HG02588 (cell line): ENCODE results near the gene CAPG.
"Not testable (repeated sequence)": the region's sequence is repeated elsewhere in the genome, so short reads cannot be mapped to it uniquely, and the experiment has no call there.

Experiments used
- ATAC-seq: cut with Tn5 transposase; IDR thresholded peaks from one replicate; pipeline ENCODE4 v1.9.1; 2021; ENCODE audit warnings: mild to moderate bottlenecking, moderate library complexity; ENCODE audit not compliant: unreplicated experiment

CAPG gene, protein sequence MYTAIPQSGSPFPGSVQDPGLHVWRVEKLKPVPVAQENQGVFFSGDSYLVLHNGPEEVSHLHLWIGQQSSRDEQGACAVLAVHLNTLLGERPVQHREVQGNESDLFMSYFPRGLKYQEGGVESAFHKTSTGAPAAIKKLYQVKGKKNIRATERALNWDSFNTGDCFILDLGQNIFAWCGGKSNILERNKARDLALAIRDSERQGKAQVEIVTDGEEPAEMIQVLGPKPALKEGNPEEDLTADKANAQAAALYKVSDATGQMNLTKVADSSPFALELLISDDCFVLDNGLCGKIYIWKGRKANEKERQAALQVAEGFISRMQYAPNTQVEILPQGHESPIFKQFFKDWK

DNA sequence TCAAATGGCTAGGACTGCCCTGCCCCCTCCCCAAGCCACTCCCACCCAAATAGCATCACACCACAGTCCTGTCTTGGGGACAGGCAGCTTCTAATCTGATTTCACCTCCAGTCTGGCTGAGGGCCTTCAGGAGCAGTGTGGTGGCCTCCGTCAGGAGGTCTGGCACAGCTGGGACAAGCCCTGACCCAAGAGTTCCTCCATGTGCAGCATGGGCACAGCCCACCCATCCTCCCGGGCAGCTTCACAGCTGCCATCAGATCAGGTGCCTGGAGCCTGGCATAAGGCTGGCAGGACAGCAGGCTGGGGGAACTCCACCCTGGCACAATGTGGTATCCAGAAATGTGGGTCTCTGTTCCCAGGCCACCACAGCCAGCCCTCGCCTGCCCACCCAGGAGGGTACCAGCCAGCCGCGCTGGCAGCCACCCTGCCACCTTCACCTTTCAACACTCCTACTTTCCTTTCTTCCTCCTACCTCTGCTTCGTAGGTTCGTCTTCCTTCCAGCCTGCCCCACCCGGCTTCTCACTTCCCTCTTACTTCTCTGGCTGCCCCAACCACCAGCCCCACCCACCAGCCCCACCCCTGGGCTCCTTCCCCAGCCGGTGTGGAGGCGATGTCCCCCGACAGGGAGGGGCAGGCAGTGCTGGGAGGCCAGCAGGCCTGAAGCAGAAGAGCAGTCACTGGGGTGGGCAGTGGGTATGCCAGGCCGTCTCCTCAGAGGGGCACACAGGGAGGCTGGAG is at the start of gene CAPG:
Gene CAPG (minus strand): TSS at position 522 of the 739 bp plus-strand sequence. CDS start 8,221 bp downstream, outside the sequence.
- ATAC-seq = peak; percentile 61

DNA sequence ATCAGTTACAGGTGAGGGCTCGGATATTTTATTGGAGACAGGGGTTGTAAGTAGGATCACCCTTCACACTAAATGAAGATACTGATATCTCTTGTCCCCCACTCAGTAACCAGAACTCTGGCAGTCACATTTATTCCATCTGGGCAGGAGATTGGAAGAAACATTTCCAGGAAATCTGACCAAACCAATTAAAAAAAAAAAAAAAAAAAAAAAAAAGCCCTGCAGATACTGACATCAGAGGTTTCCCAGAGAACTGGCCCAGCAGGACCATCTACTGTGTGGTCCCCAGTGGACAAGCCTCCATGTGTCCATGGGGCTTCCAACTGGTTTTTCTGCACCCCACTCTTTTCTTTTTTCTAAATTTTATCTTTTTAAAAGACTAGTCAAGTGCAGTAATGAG is 49.6 kb upstream of the CAPG start:
- no peak for ATAC-seq

DNA sequence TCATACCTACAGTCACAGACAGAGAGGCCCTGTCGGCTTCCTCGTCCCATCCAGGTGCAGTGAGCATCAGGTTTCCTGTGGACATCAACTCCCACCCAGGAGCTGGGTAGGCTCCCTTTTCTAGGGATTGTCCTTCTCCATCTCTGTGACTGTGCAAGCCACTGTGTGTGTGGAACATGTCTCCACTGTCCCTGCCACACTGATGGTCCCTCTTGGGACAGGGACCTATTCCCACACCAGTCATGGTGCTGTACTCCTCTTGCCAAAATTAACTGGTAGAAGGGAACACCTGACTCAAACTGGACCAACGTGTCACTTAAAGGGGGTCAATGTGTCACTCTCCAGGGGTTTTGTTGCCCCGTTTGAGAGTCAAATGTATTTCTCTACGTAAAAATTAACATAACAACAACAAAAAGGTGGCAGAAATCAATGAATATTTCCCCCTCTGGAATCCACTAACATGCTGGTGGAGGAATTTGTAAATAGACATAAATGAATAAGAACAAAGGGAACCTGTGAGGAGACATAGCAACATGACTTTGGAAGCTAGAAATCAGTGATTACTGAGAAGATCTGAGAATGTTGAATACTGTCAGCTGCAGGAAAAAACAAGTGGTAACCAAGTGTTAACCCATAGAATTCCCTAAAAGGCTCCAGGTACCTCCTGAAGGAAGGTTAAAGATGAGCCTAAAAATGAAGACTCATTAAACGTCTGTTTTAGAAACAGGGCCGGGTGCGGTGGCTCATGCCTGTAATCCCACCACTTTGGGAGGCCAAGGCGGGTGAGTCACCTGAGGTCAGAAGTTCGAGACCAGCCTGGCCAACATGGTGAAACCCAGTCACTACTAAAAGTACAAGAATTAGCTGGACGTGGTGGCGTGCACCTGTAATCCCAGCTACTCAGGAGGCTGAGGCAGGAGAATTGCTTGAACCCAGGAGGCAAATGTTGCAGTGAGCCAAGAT is 48.7 kb upstream of the CAPG start:
- no peak for ATAC-seq

DNA sequence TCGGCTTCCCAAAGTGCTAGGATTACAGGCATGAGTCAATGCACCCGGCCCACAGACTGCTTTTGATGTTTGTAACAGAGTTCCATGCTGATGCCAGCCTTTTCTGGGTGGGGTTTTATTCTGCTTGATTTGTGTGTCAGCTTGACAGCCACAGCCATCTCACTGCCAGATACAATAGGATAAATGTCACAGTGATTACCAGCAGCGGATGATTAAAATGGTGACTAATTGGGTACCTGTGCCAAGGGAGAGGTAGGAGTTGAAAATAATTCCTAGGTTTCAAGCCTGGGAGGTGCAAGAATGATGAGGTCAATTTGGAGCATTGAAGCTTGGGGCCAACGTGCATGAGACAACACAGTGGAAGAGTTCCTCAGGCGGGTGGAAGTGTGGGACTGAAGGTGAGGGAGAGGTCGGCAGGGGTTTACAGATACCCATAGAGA is 47.7 kb upstream of the CAPG start:
- no peak for ATAC-seq

DNA sequence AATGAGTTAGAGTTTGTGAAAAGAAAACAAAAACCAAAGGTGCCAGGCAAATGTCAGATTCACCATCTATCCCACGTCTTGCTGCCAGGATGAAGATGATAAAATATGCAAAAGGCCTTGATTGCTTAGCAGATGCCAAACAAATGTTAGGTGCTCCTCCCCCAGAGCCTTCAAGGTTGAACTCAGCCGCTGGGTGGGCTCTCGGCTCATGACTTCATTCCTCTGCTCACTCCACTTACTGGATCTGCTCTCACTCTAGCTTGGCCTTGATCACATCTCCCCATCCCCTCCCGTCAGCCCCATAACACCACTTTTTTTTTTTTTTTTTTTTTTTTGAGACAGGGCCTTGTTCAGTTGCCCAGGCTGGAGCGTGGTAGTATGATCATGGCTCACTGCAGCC is 46.9 kb upstream of the CAPG start:
- ATAC-seq = no peak

DNA sequence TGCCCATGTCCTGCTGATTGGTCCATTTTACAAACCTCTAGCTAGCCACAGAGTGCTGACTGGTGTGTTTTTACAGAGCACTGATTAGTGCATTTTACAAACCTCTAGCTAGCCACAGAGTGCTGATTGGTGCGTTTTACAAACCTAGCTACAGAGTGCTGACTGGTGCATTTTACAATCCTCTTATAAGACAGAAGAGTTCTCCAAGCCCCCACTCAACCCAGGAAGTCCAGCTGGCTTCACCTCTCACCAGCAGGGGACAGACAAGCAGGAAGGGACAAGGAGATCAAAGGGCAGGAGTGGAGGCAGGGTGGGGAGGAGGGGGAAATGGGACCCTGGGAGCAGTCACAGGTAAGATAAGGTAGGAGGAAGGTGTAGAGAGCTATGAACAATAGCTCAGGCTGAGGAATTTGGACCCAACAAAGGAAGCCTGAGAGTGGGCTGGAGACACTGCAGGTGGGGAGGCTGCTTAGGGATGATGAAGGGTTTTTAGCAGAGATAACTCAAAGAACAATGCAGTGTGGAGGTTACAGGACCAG is 45.5 kb upstream of the CAPG start:
- no peak for ATAC-seq

DNA sequence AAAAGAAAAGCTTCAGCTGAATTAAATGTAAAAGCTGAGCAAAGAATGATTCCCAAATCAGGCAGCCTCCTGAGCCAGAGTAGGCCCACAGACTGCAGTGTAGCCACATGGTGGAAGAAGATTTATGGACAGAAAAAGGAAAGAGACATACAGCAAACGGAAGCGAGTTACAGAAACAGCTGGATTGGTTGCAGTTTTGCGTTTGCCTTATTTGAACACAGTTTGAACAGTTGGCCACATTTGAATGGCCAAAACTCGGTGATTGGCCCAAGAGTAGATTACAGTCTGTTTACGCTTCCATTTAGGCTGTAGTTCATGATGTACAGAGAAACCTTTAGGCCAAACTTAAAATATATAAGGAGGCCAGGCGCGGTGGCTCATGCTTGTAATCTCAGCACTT is 43.4 kb upstream of the CAPG start:
- ATAC-seq = no peak

DNA sequence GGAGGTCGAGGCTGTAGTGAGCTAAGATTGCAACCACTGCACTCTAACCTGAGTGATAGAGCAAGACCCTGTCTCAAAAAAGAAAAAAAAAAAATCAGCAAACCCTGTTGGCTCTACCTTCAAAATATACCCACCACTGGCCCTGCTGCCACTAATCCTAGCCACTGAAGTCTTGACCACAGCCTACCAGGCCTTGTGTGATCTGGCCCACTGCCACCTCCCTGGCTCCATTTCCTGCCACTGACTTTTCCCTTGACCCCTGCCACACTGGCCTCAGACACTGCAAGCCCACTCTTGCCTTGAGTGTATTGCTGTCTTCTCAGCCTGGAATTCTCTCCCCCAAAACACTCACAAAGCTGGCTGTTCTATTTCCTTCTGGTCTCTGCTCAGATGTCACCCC is 42.1 kb upstream of the CAPG start:
- no peak for ATAC-seq

DNA sequence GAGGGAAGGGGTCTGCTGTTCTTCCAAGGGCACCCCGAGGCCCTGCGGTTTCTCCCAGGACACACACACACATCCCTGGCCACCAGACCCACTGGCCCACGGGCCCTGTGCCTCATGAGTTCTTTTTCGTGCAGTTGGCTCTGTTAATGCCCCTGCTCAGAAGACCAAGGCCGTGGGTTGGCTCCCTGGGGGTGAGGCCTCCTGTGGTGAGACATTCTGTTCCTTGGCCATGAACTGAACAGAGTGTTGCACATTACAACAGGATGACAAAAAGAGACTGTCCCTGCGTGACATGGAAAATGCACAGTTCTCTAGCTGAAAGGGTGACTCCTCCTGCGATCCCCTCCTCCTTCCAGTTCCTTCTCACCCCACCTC is 39.0 kb upstream of the CAPG start:
- no peak for ATAC-seq

DNA sequence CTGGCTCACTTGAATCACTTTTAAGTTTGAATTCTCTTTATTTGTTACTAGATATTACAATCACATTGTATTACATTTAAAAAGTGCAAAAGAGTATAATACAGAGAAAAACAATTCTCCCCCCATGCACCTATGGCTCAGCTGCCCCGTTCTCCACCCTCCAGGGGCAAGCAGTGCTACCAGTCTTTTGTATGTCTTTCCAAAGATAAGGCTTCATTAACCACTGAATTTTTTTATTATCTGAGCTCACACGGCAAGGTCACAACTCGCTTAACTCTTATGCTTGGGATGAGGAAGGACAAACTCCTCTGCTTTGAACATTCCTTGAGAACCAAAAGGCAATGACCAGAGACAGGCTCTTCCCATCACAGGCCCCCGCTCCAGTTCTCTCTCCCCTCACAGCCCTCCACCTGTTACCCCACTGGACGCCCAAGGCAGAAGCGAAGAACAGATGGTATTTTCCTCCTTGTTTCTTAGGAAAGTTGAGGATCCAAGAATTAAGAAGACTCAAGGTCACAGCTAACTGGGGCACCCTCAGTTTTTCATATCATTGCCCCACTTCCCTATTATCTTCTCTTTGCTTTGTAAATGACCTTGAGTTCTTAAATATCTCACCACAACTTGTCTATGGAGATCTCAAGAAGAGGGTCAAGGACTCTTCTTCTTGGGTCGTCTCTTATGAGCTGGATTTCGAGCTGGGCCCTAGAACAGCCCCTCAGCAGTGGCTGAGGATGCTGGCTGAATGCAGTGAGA is 38.5 kb upstream of the CAPG start:
- ATAC-seq = no peak

DNA sequence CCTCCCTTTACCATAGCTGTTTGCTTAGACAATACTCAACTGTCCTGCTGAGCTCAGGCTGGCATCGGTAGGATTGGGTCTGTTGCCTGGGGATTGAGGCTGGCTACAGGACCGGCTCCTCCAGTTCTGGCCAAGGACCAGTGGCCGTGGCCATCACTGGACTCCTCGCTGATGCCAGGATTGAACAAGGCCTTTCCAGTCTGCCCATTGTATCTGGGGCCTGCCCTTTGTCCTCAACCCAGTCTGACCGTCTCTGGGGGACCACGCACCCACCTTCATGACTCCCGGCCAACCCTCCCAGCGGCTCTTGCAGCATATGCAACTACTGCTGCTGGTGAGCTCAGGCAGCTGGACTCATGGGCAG is 37.0 kb upstream of the CAPG start:
- no peak for ATAC-seq

DNA sequence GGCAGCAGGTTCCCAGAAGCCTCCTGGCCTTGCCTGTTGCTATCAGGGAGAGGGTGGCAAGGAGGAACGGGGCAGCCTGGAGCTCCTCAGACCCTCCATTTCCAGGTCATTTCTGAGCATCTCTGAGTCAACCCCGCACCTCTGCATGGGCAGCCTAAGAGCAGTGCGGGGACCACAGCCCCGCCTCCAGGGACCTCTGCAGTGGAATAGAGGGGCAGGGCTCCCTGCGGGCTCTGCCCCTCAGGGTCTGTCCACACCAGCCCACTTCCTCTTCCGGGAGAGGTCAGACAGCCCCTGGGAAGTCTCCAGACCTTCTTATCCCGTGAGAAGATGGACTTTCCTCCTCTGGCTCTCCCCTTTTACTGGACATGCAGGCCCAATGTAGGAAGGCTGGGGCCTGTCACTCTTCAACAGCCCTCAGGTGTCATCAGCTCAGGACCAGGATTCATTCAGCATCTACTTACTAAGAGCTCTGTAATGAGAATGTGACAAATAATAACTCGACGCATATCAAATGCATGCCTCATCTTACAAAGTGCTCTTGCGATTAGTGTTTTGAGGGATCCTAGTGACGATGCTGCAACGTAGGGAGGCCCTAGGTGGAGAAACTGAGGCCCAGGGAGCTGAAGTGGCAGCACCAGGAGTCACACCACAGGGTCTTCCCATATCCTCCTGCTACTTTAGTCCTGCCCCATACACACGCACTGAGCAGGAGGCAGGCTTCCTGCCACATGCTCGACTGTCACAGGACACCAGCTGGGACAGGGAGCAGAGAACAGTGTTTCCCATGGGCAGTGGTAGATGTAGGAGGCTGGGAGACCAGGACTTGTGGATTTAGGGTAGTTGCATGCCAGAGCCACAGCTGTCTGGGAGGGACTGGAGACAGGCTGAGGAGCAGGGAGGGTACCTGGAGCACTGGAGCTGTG is 36.4 kb upstream of the CAPG start:
- no peak for ATAC-seq

DNA sequence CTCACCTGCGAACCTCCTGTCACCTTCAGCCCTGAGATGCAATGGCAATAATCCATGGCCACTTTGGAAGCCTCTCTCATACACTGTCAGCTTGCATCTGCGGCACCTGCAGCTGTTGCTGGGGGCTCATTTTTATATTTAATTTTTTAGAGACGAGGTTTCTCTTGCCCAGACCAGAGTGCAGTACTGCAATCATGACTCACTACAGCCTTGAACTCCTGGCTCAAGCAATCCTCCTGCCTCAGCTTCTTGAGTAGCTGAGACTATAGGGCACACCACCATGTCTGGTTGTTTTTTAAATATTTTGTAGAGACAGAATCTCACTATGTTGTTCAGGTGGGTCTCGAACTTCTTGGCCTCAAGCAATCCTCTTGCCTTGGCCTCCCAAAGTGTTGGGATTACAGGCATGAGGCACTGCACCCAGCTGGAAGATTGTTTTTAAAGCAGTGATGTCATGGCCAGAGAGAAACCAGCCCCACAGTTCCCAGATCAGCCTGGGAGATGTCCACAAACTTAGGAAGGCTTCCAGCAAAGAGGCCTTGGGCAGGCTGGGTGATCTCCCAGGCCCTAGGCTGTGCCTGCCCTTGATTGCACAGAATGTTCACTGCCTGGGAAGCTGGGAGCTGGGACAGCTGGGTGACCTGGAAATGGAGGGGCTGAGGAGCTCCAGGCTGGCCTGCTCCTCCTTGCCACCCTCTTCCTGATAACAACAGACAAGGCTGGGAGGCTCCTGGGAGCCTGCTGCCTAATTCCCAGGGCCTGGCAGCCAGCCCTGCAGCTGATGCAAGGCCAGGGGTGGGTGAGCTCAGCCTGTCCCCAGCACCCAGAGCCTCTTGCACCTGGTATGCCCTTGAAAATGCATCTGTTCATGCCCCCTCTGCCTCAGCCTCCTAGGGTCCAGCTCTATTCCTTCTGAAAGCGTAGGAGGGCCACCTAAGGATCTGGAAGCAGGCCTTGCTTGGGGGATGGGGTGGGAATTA is 35.4 kb upstream of the CAPG start:
- no peak for ATAC-seq

DNA sequence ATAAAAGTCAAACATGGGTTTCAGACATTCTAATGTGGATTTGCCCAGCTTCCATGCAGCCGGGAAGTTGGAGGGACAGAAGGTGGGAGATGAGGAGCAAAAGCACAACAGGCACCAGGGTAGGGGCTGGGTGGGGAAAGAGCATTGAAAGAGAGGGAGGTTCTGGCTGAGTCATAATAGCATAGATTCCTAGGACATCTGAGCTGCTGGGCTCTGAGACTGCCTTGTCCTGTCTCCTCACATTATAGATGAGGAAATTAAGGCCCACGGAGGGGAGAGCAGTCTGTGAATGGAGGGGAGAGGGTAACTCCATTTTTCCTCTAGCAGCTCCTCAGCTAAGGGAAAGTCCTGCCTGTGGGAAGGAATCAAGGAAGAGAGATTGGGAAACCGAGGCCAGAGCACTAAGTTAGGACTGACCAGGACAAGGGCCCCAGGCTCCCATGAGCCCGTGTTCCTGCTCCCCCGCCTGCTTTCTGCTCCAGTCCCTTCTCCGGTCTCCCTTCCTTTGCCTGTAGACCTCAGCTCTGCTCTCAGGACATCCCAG is 34.5 kb upstream of the CAPG start:
- no peak for ATAC-seq

DNA sequence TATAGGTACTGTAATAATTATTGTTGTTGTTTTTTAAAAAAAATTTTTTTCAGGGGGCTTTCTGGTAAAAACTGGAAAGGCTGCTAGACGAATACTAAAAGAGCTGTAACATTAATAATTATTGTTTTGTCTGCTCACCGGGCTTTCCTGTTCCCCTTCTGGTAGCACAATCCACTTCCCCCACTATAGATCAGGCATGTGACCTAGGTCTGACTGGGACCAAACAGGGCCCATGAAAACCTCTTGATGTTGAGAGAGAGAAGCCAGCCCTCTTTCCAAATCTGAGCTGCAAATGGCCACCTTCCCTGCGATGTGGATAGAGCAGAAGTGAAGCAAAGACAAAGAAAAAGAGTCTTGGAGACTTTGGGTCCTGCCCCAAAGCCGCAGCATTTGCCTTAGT is 31.7 kb upstream of the CAPG start:
- no peak for ATAC-seq

DNA sequence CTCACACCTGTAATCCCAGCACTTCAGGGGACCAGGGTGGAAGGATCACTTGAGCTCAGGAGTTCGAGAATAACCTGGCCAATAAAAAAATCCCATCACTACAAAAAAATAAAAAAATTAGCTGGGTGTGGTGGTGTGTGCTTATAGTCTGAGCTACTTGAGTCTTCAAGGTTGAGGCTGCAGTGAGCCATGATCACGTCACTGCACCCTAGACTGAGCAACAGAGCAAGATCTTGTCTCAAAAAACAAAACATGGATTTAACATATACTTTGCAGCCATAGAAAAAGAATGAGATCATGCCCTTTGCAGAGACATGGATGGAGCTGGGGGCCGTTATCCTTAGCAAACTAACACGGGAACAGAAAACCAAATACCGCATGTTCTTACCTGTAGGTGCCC is 30.6 kb upstream of the CAPG start:
- ATAC-seq = no peak

DNA sequence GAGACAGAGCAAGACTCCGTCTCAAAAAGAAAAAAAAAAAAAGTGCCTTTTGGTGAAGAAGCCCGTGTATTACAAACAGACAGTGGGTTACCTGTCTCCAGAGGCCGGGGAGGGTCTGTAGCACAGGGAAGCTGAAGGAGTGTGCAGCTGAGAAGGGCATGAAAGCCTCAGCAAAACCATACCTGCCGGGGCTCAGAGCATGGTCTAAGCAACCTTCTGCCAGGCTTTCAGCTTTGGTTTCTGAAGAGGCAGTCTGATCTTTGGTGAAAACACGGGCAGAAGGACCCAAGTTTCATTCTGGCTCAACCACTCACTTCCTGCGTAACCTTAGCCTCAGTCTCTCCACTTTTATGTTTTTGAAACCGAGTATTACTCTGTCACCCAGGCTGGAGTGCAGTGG is 29.8 kb upstream of the CAPG start:
- ATAC-seq = no peak

DNA sequence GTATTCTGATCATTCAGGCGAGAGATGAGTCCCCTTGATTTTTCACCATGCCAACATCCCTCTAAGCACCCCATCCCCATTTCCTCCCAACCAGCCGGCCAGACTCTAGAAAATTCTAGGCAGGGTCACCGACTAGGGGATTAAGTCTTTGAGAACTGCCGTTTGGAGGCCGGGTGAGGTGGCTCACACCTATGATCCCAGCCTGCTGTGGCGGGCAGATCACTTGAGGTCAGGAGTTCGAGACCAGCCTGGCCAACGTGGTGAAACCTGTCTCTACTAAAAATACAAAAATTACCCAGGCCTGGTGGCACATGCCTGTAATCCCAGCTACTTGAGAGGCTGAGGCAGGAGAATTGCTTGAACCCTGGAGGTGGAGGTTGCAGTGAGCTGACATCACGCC is 29.4 kb upstream of the CAPG start:
- not testable (repeated sequence) for ATAC-seq
